Stimulated activated CD4-positive, alpha-beta T cell treated with anti-CD3 and anti-CD28 coated beads, Interleukin-2, amount 100 ng/mL, for 48 hours (primary cell): Measurements from ENCODE around the gene HIBCH.
"Not testable (repeated sequence)": the region's sequence is repeated elsewhere in the genome, so short reads cannot be mapped to it uniquely, and the experiment has no call there.

Experiments
- DNase-seq, 2 donors: peaks; one replicate each; pipeline ENCODE4 v3.0.0-alpha.2; 2020

HIBCH gene

GRCh38 chr2:190223989-190224388 is 95.6 kb downstream of the HIBCH start:
- not testable (repeated sequence) for DNase-seq

GRCh38 chr2:190222745-190223144 is 96.9 kb downstream of the HIBCH start:
- not testable (repeated sequence) for DNase-seq

- no peak for DNase-seq
Measured at GRCh38 chr2:190221429-190221828, 98.2 kb downstream of the HIBCH start.

GRCh38 chr2:190219186-190219585 is 100.4 kb downstream of the HIBCH start:
- DNase-seq: no peak

- no peak for DNase-seq
Measured at GRCh38 chr2:190217616-190218015, 102.0 kb downstream of the HIBCH start.

GRCh38 chr2:190216829-190217228 is 102.8 kb downstream of the HIBCH start:
- peak in 1 of 2 donors; percentile 2 for DNase-seq

GRCh38 chr2:190215620-190216019 is 104.0 kb downstream of the HIBCH start:
- DNase-seq: no peak

GRCh38 chr2:190214426-190215194 is 105.0 kb downstream of the HIBCH start:
- no peak for DNase-seq

- no peak for DNase-seq
Measured at GRCh38 chr2:190213441-190214335, 105.9 kb downstream of the HIBCH start.

- no peak for DNase-seq
Measured at GRCh38 chr2:190210471-190210870, 109.2 kb downstream of the HIBCH start.

GRCh38 chr2:190209559-190209958 is 110.1 kb downstream of the HIBCH start:
- no peak for DNase-seq

GRCh38 chr2:190207930-190208329 is 111.7 kb downstream of the HIBCH start:
- no peak for DNase-seq

- no peak for DNase-seq
Measured at GRCh38 chr2:190205657-190206056, 114.0 kb downstream of the HIBCH start.

GRCh38 chr2:190202604-190203003 is 117.0 kb downstream of the HIBCH start:
- DNase-seq: no peak

GRCh38 chr2:190202018-190202417 is 117.6 kb downstream of the HIBCH start:
- DNase-seq: no peak

GRCh38 chr2:190200603-190201002 is 119.0 kb downstream of the HIBCH start:
- no peak for DNase-seq

GRCh38 chr2:190199530-190199929 is 120.1 kb downstream of the HIBCH start:
- no peak for DNase-seq

- DNase-seq: no peak
Measured at GRCh38 chr2:190199109-190199508, 120.5 kb downstream of the HIBCH start.

- DNase-seq: no peak
Measured at GRCh38 chr2:190197143-190197720, 122.4 kb downstream of the HIBCH start.

- no peak for DNase-seq
Measured at GRCh38 chr2:190190507-190191162, 129.0 kb downstream of the HIBCH start.

- no peak for DNase-seq
Measured at GRCh38 chr2:190188289-190188688, 131.3 kb downstream of the HIBCH start.

GRCh38 chr2:190186238-190186637 is 133.4 kb downstream of the HIBCH start:
- no peak for DNase-seq

- no peak for DNase-seq
Measured at GRCh38 chr2:190185380-190185779, 134.2 kb downstream of the HIBCH start.
